ENCODE results near the gene ITGA11.

The ITGA11 gene

GRCh38 chr15:68375191-68375631 lies 56.8 kb downstream of the ITGA11 start:
- no peaks in the 10 kb centered on the region for H3K9me3 ChIP-seq (ENCODE audit: low read length)
- no peaks in the 10 kb centered on the region for H3K9me2 ChIP-seq (ENCODE audit: low read depth, low read length)
- no peak overlapping the region for H3K9ac ChIP-seq (ENCODE audit: low read length)
- H3K4me3 ChIP-seq (ENCODE audit: low read depth, low read length, poor library complexity, severe bottlenecking): no peak overlapping the region
- H3K4me1 ChIP-seq (ENCODE audit: insufficient read depth, low read length, severe bottlenecking): no peaks in the 10 kb centered on the region
- peaks cover 6% of the 10 kb centered on the region; the same call in 1 of the 2 replicates for H3K27me3 ChIP-seq (ENCODE audit: insufficient read depth, low read length)
- no peaks in the 10 kb centered on the region for H4K20me1 ChIP-seq (ENCODE audit: insufficient read depth, low read length)
- H2AFZ ChIP-seq (ENCODE audit: low read length): no peak overlapping the region
- no peak overlapping the region for H3K27ac ChIP-seq (ENCODE audit: low read depth, low read length, poor library complexity, severe bottlenecking)
- H3K4me2 ChIP-seq (ENCODE audit: low read length): no peak overlapping the region
- H3F3A ChIP-seq (ENCODE audit: insufficient read depth, low read length): no peaks in the 10 kb centered on the region
- TF ChIP-seq CTCF (IDR thresholded peaks at IDR 0.05; ENCODE audit: low read length) (no peak), EZH2 (IDR thresholded peaks at IDR 0.05; ENCODE audit: borderline replicate concordance, low read length) (no peak)
- no peaks in the 10 kb centered on the region for H3K36me3 ChIP-seq (ENCODE audit: insufficient read depth, low read length)
- H3K79me2 ChIP-seq (ENCODE audit: insufficient read depth, low read length): no peaks in the 10 kb centered on the region

DNA sequence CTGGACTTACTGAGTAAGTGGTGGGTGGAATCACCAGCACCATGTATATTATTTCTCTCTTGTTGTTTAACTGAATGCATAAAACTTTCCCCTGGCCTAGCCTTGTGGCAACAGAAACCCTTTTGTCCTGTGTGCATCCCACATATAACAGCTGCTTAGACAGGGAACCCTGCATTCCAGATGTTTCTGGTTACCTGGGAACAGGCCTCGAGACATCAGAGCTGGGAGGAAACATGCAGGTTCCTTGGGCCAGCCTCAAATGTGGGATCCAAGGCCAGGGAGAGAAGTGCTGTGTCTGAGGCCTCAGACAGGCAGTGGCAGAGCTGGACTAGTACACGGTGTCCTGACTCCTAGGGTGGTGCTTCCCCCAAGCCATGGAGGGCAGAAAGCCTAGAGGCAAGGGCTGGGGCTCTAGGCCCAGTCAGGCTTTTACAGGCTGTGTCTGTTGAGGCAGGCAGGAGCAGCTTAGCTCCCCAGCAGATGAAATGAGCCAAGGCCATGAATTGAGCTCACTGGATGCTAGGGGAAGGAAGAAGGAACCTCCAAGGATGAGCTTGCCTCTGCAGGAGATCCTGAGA lies 57.7 kb downstream of the ITGA11 start:
- H3F3A ChIP-seq (ENCODE audit: insufficient read depth, low read length): no peaks in the 10 kb centered on the region
- no peaks in the 10 kb centered on the region for H3K9me3 ChIP-seq (ENCODE audit: low read length)
- no peak overlapping the region for H3K9ac ChIP-seq (ENCODE audit: low read length)
- no peaks in the 10 kb centered on the region for H3K79me2 ChIP-seq (ENCODE audit: insufficient read depth, low read length)
- H3K27ac ChIP-seq (ENCODE audit: low read depth, low read length, poor library complexity, severe bottlenecking): no peak overlapping the region
- peaks cover 6% of the 10 kb centered on the region; the same call in 1 of the 2 replicates for H3K27me3 ChIP-seq (ENCODE audit: insufficient read depth, low read length)
- no peaks in the 10 kb centered on the region for H4K20me1 ChIP-seq (ENCODE audit: insufficient read depth, low read length)
- H3K4me1 ChIP-seq (ENCODE audit: insufficient read depth, low read length, severe bottlenecking): no peaks in the 10 kb centered on the region
- no peak for TF ChIP-seq CTCF (IDR thresholded peaks at IDR 0.05; ENCODE audit: low read length)
- no peak for TF ChIP-seq EZH2 (IDR thresholded peaks at IDR 0.05; ENCODE audit: borderline replicate concordance, low read length)
- H3K9me2 ChIP-seq (ENCODE audit: low read depth, low read length): no peaks in the 10 kb centered on the region
- H3K4me3 ChIP-seq (ENCODE audit: low read depth, low read length, poor library complexity, severe bottlenecking): no peak overlapping the region
- H3K4me2 ChIP-seq (ENCODE audit: low read length): no peak overlapping the region
- H3K36me3 ChIP-seq (ENCODE audit: insufficient read depth, low read length): no peaks in the 10 kb centered on the region
- H2AFZ ChIP-seq (ENCODE audit: low read length): no peak overlapping the region

DNA sequence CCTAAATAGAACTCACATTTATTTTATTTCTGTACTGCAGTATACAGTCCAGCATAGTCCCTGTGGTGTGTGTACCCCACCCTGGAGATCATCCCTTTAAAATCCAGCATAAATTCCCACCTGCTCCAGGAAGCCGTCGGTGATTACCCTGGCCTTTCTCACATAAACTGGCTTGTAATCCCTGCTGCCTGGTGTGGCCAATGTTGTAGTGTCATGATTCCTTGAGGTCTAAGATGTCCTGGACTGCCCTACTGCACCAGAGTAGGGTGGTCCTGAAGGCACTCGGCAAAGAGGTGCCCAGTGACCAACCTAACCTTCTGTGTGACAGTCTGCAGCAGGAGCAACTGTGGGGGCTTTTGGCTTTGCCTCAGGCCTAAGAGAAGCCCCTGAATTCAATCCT lies 58.9 kb downstream of the ITGA11 start:
- Histone ChIP-seq H4K20me1 (ENCODE audit: insufficient read depth, low read length) (no peaks in the 10 kb centered on the region), H3K27ac (ENCODE audit: low read depth, low read length, poor library complexity, severe bottlenecking) (no peak overlapping the region), H3K9me3 (ENCODE audit: low read length) (no peaks in the 10 kb centered on the region), H3K9me2 (ENCODE audit: low read depth, low read length) (no peaks in the 10 kb centered on the region), H3K4me3 (ENCODE audit: low read depth, low read length, poor library complexity, severe bottlenecking) (no peak overlapping the region), H3F3A (ENCODE audit: insufficient read depth, low read length) (no peaks in the 10 kb centered on the region), H2AFZ (ENCODE audit: low read length) (no peak overlapping the region), H3K79me2 (ENCODE audit: insufficient read depth, low read length) (no peaks in the 10 kb centered on the region), H3K27me3 (ENCODE audit: insufficient read depth, low read length) (peaks cover 6% of the 10 kb centered on the region; the same call in 1 of the 2 replicates), H3K9ac (ENCODE audit: low read length) (no peak overlapping the region), H3K36me3 (ENCODE audit: insufficient read depth, low read length) (no peaks in the 10 kb centered on the region), H3K4me1 (ENCODE audit: insufficient read depth, low read length, severe bottlenecking) (no peaks in the 10 kb centered on the region), H3K4me2 (ENCODE audit: low read length) (no peak overlapping the region)
- no peak for TF ChIP-seq CTCF (IDR thresholded peaks at IDR 0.05; ENCODE audit: low read length)

Measured in OCI-LY1 (cell line).